ENCODE measurements around the gene PKP3.

- no peak for TF ChIP-seq POLR2AphosphoS5 (IDR thresholded peaks at IDR 0.05)
- TF ChIP-seq CTCF (IDR thresholded peaks at IDR 0.05) = no peak
Measured at GRCh38 chr11:387193-387793, 6.7 kb upstream of the PKP3 start.

Measured in sigmoid colon (tissue), 4 donors.